ENCODE data around the gene SLC1A5.
A peak's percentile ranks its signal among the peaks of the same experiment; 100 is the strongest.
"Not testable (repeated sequence)": the region's sequence is repeated elsewhere in the genome, so short reads cannot be mapped to it uniquely, and the experiment has no call there.

The SLC1A5 gene

DNA sequence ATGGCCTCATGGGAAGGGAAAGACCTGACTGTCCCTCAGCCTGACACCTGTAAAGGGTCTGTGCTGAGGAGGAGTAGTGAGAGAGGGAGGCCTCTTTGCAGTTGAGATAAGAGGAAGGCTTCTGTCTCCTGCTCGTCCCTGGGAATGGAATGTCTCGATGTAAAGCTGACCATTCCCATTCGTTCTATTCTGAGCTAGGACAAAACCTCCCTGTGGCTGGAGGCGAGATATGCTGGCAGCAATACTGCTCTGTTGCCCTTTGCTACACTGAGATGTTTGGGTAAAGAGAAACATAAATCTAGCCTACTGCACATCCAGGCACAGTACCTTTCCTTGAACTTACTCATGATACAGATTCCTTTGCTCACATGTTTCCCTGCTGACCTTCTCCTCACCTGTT lies 19.6 kb downstream of the SLC1A5 start:
- not testable (repeated sequence) for DNase-seq (ENCODE audit: low read depth)

DNA sequence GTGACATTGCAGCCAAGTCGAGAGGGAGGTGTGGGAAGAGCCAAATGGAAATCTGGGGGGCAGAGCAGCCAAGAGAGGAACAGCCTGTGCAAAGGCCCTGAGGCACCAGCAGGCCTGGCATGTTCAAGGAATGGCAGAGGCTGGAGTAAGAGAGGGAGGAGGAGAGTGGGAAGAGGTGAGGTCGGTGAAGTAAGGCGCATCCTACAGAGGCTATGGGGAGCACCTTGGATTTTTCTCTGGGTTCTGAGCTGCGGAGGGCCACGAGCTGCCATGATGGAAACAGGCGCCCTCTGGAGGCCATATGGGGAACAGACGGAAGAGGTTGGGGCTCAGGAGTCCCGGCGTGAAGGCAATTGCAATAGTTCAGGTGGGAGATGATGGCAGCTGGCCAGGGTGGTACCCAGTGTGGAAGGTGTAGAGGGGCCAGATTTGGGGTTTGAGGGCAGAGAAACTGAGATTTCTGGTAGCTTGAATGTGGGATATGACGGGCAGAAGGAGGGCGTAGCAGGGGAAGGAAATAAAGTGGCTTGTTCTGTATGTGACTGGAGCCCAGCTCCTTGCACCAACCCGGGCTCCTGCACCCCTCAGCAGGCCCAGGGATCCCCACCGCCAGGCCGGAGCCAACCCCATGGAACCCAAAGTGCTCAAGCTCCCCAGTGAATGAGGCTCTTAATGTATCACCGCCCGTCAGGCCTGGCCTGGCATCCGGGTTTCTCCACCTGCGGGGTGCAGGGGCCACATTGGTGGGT lies 21.7 kb downstream of the SLC1A5 start:
- no peak for DNase-seq (ENCODE audit: low read depth)

DNA sequence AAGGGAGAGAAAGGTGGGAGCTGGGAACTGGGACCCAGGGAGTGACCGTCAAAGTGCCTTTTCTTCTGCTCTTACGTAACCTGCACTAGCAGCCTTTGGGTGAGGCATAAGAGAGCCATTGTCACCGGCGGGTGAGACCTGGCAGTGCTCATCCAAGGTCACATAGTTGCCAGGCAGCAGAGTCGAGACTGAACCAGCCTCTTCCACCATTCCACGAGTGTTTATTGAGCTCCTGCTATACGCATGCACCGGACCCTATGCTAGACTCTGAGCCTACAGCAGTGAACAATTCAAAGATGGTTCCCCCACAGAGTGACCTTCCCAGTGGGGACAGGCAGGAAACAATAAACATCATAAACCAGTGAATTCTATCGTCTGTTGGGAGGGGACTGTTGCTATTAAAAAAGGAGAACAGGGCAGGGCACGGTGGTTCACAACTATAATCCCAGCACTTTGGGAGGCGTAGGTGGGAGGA lies 23.5 kb downstream of the SLC1A5 start:
- no peak for DNase-seq (ENCODE audit: low read depth)

DNA sequence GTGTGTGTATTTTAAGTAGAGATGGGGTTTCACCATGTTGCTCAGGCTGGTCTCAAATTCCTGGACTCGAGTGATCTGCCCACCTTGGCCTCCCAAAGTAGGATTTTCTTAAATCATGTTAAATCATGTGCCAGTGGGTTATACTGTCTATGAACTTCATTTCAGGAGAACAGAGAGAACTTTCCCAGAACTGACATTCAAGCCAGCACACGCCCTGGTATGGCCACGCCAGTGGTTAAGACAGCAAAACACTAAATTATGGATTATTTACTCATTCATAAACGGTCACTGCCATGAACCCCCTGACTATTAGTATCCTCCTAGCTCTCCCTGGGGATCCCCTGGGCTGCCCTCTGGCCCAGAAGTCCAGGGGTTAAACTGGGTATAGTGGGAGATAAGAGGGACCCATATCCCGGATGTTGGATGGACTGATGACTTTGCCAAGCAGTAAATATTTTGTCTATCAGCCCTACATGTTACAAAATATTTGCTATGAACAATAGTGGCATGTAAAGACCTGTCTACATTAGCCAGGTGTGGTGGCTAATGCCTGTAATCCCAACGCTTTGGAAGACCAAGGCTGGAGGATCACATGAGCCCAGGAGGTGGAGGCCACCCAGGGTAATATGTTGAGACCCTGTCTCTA lies 26.0 kb downstream of the SLC1A5 start:
- no peak for DNase-seq (ENCODE audit: low read depth)

DNA sequence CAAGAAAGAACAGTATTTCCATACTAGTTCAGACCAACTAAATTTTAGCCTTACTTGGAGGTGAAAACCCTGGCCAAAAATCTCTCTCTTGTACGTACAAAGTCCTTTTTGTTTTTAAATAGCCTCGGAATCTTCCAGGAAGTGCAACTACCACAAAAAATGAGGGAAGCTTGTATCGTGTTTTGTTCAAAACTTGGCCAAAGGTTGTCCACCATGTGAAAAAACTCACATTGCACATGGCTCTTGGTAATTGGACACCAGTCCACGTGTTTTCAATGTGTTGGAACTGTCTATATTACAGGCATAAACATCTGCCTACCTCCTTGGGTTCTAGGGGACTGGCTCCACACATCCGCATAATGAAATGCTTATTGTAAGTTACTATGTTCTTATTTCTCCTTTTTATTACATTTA lies 27.0 kb downstream of the SLC1A5 start:
- DNase-seq (ENCODE audit: low read depth), result no peak

DNA sequence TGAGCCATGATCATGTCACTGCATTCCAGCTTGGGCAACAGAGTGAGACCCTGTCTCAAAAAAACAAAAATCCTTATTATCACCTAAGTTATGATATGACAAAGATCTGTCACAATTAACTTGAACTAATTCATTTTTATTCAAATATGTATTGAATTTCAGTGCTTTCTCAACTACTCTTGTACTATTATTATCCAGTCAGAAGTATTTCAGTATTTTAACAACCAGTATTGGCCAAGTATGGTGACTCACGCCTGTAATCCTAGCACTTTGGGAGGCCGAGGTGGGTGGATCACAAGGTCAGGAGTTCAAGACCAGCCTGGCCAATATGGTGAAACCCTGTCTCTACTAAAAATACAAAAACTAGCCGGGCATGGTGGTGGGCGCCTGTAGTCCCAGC lies 27.5 kb downstream of the SLC1A5 start:
- not testable (repeated sequence) for DNase-seq (ENCODE audit: low read depth)

DNA sequence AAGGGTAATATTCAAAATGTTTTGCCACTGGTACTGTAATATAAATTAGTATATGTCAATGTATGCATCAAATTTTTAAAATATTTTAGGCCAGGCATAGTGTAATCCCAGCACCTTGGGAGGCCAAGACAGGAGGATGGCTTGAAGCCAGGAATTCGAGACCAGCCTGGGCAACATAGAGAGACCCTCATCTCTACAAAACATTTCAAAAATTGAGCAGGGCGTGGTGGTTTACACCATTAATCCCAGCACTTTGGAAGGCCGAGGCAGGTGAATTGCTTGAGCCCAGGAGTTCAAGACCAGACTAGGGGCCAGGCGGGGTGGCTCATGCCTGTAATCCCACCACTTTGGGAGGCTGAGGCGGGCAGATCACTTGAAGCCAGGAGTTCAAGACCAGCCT lies 28.0 kb downstream of the SLC1A5 start:
- DNase-seq (ENCODE audit: low read depth), result no peak

DNA sequence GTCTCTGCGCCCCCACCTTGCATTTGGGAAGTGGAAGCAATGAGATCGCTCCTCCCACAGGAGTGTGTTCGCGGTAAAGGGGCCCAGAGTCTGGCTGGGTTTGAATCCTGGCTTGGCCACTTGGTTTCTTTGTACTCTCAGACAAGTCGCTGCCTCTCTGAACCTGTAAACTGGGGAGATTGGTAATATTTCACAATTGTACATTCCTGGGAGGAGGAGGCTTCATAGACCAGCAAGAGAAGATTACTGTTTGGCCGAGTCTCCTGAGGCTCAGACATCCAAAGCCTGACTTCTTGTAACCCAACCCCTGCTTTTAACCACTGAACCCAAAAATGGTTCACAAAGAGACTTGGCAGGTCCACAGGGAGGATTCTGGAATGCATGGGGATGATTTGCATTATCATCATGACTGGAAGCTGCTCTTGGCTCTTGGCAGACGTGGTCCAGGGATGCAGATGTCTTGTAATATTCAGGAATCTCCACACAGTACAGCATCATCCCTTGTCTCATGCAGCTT lies 28.5 kb downstream of the SLC1A5 start:
- DNase-seq (ENCODE audit: low read depth), result no peak

DNA sequence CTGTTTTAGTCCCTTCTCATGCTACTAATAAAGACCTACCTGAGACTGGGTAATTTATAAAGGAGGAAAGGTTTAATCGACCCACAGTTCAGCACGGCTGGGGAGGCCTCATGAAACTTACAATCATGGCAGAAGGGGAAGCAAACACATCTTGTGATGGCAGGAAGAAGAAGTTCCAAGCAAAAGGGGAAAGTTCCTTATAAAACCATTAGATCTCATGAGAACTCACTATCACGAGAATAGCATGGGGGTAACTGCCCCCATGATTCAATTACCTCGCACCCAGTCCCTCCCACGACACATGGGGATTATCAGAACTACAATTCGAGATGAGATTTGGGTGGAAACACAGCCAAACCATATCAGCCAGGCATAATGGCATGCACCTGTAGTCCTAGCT lies 29.2 kb downstream of the SLC1A5 start:
- DNase-seq (ENCODE audit: low read depth), result no peak

DNA sequence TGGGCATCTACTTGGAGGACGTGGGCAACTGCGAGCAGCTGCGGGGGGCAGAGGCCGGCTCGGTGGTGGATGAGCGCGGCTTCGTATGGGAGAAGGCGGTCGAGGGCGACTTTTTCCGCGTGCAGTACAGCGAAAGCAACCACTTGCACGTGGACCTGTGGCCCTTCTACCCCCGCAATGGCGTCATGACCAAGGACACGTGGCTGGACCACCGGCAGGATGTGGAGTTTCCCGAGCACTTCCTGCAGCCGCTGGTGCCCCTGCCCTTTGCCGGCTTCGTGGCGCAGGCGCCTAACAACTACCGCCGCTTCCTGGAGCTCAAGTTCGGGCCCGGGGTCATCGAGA lies 31.9 kb downstream of the SLC1A5 start:
- no peak for DNase-seq (ENCODE audit: low read depth)

DNA sequence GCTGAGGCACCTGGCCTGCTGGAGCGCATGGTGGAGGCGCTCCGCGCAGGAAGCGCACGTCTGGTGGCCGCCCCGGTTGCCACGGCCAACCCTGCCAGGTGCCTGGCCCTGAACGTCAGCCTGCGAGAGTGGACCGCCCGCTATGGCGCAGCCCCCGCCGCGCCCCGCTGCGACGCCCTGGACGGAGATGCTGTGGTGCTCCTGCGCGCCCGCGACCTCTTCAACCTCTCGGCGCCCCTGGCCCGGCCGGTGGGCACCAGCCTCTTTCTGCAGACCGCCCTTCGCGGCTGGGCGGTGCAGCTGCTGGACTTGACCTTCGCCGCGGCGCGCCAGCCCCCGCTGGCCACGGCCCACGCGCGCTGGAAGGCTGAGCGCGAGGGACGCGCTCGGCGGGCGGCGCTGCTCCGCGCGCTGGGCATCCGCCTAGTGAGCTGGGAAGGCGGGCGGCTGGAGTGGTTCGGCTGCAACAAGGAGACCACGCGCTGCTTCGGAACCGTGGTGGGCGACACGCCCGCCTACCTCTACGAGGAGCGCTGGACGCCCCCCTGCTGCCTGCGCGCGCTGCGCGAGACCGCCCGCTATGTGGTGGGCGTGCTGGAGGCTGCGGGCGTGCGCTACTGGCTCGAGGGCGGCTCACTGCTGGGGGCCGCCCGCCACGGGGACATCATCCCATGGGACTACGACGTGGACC lies 32.4 kb downstream of the SLC1A5 start:
- no peak for DNase-seq (ENCODE audit: low read depth)

DNA sequence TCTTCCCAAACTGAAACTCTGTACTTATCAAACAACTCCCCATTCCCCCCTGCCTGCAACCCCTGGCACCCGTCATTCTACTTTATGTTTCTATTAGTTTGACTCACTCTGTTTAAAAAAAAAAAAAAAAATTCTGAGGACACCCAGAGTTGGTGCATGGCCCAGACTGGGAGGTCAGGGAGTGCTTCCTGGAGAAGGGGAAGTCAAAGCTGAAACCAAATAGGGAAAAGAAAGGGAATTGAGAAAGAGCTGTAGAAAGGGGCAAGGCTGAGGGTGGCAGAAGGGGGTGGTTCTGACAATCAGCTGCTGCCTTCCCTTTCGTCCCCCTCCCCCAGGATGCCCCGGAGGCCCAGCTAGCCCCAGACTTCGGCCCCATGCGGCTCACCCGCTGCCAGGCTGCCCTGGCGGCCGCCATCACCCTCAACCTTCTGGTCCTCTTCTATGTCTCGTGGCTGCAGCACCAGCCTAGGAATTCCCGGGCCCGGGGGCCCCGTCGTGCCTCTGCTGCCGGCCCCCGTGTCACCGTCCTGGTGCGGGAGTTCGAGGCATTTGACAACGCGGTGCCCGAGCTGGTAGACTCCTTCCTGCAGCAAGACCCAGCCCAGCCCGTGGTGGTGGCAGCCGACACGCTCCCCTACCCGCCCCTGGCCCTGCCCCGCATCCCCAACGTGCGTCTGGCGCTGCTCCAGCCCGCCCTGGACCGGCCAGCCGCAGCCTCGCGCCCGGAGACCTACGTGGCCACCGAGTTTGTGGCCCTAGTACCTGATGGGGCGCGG lies 33.1 kb downstream of the SLC1A5 start:
- DNase-seq (ENCODE audit: low read depth), result no peak

DNA sequence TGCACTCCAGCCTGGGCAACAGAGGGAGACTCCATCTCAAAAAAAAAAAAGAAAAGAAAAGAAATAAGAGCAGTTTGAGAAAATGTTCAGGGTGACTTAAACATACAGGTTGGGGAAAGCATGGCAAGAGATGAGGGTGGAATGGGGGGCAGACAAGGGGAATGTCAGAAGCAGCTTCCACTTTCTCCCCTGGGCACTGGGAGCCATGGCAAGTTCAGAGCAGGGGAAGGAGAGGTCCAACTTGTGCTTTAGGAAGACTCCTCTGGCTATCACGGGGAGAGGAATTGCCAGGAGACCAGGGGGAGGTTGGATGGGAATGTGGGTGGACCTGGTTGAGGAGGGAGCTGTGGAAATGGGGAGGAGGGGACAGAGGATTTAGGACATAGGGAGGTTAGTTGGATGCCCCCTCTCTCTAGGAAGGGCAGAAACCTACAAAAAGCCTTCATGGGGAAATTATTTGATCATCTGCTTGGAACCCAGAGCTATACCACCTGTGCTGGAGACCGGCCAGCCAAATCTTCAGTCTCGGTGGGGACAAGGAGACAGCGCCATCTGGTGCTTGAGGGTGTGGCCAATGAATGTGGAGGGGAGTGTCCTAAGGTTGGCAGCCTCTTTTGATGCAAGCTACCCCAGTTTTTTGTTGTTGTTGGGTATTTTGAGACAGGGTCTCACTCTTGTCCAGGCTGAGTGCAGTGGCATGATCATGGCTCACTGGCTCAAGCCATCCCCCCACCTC lies 34.8 kb downstream of the SLC1A5 start:
- peak; percentile 43 for DNase-seq (ENCODE audit: low read depth)

DNA sequence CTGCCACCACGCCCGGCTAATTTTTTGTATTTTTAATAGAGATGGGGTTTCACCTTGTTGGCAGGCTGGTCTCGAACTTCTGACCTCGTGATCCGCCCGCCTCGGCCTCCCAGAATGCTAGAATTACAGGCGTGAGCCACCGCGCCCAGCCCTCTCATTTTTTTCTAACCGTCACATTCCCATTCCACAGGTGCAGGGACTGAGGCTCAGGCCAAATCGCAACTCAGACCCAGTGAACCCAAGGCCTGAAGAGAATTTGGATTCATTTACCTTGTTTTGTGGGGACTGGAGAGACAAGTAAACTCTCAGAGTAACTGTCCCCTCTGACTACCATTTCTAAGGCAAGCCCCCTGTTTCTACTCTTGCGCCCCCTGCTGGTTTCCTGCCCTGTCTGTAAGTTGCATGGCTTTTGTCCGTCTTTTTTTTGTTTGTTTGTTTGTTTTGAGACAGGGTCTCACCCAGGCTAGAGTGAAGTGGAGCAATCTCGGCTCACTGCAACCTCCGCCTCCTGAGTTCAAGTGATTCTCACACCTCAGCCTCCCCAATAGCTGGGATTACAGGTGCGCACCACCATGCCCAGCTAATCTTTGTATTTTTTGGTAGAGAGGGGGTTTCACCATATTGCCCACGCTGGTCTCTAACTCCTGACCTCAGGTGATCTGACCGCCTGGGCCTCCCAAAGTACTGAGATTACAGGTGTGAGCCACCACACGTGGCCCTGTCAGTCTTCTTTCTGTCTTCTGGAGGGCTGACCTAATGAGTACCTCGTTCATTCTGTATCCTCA lies 39.9 kb downstream of the SLC1A5 start:
- DNase-seq (ENCODE audit: low read depth), result peak; percentile 49

DNA sequence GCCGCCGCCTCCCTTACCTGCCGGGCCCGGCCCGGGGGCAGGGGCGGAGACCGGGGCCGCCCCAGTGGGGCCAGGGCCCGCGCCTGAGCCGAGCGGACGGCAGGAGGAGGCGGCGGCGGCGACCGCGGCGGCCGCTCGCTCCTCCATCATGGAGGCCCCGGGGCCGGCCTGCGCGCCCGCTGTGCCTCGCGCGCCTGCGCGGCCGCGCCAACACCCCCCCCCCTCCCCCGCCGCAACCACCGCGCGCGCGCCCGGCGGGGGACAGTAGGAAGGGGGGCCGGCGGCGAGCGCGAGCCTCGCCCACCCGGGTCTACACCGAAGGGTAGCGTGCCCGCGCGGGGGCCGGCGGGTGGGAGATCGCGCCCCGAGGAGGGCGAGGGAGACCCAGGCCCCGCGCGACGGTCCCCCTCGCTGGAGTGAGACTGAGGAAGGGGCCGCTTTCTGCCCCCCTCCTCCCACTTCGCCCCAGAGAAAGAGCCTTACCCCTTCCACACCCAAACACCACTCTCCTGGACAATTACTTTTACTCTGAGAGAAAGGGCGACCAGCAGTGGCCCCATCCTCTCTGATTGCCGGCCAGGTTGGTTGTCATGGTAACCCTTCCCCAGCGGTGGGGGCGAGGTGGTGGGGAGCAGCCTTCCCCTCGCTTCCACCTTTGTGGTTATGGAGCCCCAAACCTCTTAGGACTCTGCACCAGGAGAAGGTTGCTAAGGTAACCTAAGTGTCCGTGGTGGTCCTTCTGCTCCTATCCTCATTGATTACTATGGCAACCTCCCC lies 41.9 kb downstream of the SLC1A5 start, which contains the start of gene STRN4:
Gene STRN4 (minus strand): TSS at position 170 of the 777 bp plus-strand sequence. CDS start 20 bp downstream, at position 150.
- peak; percentile 54 for DNase-seq (ENCODE audit: low read depth)

DNA sequence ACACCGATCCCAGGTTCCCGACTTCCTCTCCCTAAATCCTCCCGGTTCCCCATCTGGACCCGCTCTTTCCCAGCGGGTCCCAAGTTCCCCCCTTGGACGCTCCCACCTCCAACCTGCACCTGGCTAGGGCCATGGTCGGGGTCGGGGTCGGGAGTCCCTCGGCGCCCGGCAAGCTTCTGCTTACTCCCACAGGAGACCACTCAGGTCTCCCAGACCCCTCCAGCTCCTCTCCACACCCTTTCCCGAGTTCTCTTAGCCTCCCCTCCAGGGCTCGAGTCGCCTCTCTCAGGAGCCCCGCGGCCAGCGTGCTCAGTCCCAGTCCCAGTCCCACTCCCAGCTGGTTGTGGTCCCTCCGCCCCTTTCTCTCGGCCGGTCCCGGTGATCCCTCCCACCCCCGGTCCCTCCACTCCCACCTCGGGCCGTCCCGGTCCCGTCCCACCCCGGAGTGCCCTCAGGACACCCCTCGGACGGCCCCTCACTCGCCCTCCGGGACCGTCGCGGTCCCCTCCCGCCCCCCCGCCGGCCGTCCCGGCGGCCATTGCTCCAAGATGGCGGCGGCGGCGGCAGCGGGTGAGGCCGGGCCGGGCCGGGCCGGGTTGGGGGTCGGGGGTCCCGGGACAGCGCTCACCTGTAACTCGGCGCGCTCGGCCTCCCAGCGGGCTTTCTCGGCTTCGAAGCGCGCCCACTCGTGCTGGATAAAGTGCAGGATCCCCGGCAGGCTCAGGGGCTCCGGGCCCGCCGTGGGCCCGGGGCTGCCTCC lies 42.7 kb downstream of the SLC1A5 start, which contains the start of gene FKRP:
Gene FKRP (plus strand): TSS at position 537 of the 760 bp plus-strand sequence. CDS start 9,394 bp downstream, outside the sequence.
- peak; percentile 14 for DNase-seq (ENCODE audit: low read depth)

DNA sequence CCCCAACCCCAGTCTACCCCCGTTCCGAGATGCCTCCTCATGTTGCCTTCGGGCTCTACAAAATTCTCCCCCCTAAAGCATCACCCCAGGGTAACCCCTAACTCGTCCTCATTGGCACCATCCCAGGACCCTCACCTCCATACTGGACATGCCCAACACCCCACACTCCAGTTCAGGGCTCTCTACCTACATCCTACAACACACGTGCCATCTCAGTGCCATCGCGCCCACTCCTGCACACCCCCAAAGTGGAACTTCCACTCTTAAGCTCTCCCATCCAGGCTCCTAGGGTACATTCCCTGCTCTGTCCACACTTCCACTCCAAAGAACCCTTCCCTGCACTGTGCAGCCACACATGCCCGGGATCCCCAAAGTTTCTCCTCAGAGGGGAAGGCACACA lies 43.4 kb downstream of the SLC1A5 start:
- no peak for DNase-seq (ENCODE audit: low read depth)

DNA sequence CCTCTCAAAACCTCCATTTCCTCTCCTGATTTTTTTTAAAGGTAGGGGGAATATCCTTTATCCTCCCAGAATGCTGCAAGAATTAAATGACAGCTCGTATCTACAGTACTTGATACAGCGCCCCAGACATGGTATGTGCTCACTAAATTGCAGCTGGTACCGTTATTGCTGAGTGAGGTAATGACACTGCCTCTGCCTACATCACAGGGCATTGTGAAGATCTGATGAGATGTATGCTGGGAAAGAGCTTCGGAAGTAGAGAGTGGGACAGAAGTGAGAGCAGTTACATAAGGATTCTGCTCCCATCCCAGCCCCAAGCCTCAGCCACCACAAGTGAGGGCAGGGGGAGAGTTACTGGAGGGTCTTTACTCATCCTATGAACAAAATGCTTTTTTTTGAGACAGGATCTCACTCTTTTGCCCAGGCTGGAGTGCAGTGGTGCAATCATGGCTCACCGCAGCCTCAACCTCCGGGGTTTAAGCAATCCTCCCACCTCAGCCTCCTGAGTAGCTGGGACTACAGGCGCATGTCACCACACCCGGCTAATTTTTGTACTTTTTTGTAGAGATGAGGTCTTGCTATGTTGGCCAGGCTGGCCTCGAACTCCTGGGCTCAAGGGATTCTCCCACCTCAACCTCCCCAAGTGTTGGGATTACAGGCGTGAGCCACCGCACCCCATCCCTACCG lies 44.2 kb downstream of the SLC1A5 start:
- no peak for DNase-seq (ENCODE audit: low read depth)
